Chondrocyte (in vitro differentiated cells): ENCODE results near the gene ASTN2. TPM values are rescaled to one million over a fixed set of nuclear protein-coding genes. Genes with fewer than 3 reads are reported as not detected.

Experiments
- DNase-seq: peaks from one replicate; pipeline ENCODE4 v3.0.0; 2021; ENCODE audit warnings: mixed read lengths, low spot score
- H3K27ac Mint-ChIP-seq: one replicate; pipeline ENCODE4 v1.8.0; 2021; ENCODE audit warnings: mild to moderate bottlenecking, moderate library complexity, mixed read lengths; ENCODE audit not compliant: unreplicated experiment
- H3K27me3 Mint-ChIP-seq: 2 replicates; pipeline ENCODE4 v1.8.0; 2021; ENCODE audit warnings: low read depth, mixed read lengths
- H3K36me3 Mint-ChIP-seq: 2 replicates; pipeline ENCODE4 v1.8.0; 2021; ENCODE audit warnings: low read depth, mixed read lengths
- H3K4me1 Mint-ChIP-seq: 2 replicates; pipeline ENCODE4 v1.8.0; 2021; ENCODE audit warnings: low read depth, mild to moderate bottlenecking, mixed read lengths
- H3K4me3 Mint-ChIP-seq: one replicate; pipeline ENCODE4 v1.8.0; 2021; ENCODE audit warnings: mild to moderate bottlenecking, moderate library complexity, mixed read lengths; ENCODE audit not compliant: unreplicated experiment
- H3K9me3 Mint-ChIP-seq: 2 replicates; pipeline ENCODE4 v1.8.0; 2021; ENCODE audit warnings: low read depth, mixed read lengths
- total RNA-seq: library from RNA; stranded (reverse); gene quantifications from 3 replicates; pipeline ENCODE4 v1.2.1, GENCODE V29; 2021
- TF ChIP-seq, protein P1 (sequence below): fragments of 200-600 bp; sonication (generic); IDR thresholded peaks from 2 replicates; pipeline ENCODE4 v1.5.0; 2021; ENCODE audit warnings: antibody characterized with exemption, mild to moderate bottlenecking, moderate library complexity

ASTN2 gene
- total RNA-seq, 1 donor from 2014 or later = 3.6 TPM

DNA sequence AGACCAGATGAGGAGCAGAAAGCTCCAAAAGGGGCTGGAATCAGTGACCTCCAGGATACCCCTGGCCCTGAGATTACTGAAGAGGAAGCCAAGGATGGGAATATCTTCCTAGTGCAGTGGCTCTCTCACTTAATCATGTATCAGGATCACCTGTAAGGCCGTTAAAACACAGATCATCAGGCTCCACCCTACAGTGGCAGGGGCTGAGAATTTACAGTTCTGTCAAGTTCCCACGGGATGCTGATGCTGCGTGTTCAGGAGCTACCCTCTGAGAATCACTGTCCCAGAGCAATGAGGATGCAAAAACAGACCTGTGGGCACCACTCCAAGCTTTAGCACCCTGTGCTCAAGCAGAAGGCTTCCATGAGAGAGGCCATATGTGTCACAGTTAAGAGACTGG lies 291.9 kb downstream of the ASTN2 start:
- no peaks in the 10 kb centered on the region for H3K4me1 Mint-ChIP-seq
- no peaks in the 10 kb centered on the region for H3K36me3 Mint-ChIP-seq
- no peak overlapping the region for H3K4me3 Mint-ChIP-seq
- TF ChIP-seq, protein P1, sequence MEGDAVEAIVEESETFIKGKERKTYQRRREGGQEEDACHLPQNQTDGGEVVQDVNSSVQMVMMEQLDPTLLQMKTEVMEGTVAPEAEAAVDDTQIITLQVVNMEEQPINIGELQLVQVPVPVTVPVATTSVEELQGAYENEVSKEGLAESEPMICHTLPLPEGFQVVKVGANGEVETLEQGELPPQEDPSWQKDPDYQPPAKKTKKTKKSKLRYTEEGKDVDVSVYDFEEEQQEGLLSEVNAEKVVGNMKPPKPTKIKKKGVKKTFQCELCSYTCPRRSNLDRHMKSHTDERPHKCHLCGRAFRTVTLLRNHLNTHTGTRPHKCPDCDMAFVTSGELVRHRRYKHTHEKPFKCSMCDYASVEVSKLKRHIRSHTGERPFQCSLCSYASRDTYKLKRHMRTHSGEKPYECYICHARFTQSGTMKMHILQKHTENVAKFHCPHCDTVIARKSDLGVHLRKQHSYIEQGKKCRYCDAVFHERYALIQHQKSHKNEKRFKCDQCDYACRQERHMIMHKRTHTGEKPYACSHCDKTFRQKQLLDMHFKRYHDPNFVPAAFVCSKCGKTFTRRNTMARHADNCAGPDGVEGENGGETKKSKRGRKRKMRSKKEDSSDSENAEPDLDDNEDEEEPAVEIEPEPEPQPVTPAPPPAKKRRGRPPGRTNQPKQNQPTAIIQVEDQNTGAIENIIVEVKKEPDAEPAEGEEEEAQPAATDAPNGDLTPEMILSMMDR = no peak
- DNase-seq = no peak
- no peak overlapping the region for H3K27ac Mint-ChIP-seq
- H3K9me3 Mint-ChIP-seq = peaks cover 2% of the 10 kb centered on the region
- peaks cover 4% of the 10 kb centered on the region for H3K27me3 Mint-ChIP-seq

DNA sequence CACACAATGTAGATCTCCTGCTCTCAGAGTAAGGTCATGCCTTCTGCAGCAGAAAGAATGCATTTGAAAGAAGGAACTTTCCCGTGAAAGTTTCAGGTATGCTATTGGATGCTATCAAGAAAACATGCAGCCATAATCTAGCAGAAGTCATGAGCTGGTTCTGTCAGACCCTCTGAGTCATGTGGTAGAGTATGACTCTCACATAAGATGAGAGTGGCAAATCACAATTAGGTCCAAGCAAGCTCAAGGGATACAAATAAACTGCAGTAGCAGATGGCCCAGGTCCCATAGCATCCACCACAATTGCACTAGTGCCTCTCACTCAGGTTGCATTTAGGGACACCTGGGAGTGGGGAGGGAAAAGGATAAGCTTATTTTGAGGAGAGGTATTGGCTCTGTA lies 292.8 kb downstream of the ASTN2 start:
- Mint-ChIP-seq H3K9me3 (peaks cover 2% of the 10 kb centered on the region), H3K4me3 (no peak overlapping the region), H3K36me3 (no peaks in the 10 kb centered on the region), H3K27me3 (peaks cover 4% of the 10 kb centered on the region), H3K4me1 (no peaks in the 10 kb centered on the region), H3K27ac (no peak overlapping the region)
- DNase-seq = no peak
- TF ChIP-seq, protein P1 = no peak

DNA sequence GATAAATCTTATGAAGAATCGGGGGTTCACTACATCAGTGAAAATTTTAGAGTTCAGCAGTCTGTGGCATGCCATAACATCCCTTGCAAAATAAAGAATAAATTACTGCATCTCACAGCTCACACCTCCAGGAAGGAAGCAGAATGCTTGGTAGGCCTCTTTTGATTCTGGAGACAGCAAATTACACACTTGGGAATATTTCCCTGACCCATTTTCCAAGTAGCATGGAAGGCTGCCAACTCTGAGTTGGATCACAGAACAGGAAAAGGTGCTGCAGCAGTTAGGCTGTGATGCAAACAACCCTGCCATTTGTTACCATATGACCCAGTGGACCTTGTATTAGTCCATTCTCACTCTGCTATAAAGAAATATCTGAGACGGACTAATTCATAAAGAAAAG lies 293.5 kb downstream of the ASTN2 start:
- no peaks in the 10 kb centered on the region for H3K36me3 Mint-ChIP-seq
- H3K9me3 Mint-ChIP-seq = peaks cover 2% of the 10 kb centered on the region
- TF ChIP-seq, protein P1 = no peak
- no peak overlapping the region for H3K27ac Mint-ChIP-seq
- no peak for DNase-seq
- peaks cover 4% of the 10 kb centered on the region for H3K27me3 Mint-ChIP-seq
- no peak overlapping the region for H3K4me3 Mint-ChIP-seq
- H3K4me1 Mint-ChIP-seq = no peaks in the 10 kb centered on the region

DNA sequence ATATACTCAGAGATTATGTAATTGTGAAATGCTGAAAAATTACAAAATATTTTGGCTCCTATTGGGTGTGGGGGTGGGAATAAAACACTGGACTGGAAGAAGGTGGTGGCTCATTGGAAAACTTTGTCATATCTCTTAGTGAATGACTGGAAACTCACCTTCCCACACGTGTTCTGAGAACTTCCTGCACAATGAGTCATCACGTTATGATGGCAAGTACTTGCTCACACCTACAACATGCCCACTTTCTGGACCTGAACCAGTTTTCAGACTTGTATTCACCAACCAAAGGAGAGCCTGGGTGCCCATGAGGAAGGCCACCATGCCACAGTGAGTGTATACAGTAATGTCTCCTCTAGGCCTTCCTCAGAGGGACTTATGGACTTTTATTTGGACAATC lies 294.8 kb downstream of the ASTN2 start:
- Mint-ChIP-seq H3K36me3 (no peaks in the 10 kb centered on the region), H3K27me3 (no peaks in the 10 kb centered on the region), H3K27ac (no peak overlapping the region), H3K9me3 (peaks cover 2% of the 10 kb centered on the region), H3K4me1 (no peaks in the 10 kb centered on the region), H3K4me3 (no peak overlapping the region)
- DNase-seq = no peak
- TF ChIP-seq, protein P1 = no peak

DNA sequence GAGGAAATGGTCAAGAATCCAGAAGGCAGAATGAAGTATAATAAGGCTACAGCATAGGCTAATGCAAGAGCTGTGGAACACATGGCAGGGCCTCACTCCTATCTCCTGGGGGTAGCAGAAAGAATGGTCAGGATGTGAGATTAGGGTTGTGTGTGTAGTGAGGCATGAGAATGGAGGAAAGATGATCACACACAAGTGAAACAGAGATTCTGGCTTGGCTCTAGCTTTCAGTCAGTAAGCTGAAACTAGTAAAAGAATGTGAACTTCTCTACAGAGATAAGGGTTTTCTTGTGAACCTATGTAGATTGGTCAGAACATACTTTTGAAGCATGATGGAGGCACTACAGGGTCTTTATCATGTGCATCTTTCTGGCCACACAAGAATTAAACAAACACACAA lies 298.8 kb downstream of the ASTN2 start:
- H3K4me1 Mint-ChIP-seq = no peaks in the 10 kb centered on the region

More for the DNA sequence above, 298.8 kb downstream of the ASTN2 start:
- H3K36me3 Mint-ChIP-seq = no peaks in the 10 kb centered on the region
- TF ChIP-seq, protein P1 = no peak
- H3K27me3 Mint-ChIP-seq = no peaks in the 10 kb centered on the region
- peaks cover 1% of the 10 kb centered on the region for H3K9me3 Mint-ChIP-seq
- no peak for DNase-seq
- H3K4me3 Mint-ChIP-seq = no peak overlapping the region
- no peak overlapping the region for H3K27ac Mint-ChIP-seq
